ENCODE measurements around the gene DGCR8. TPM values are rescaled to one million over a fixed set of nuclear protein-coding genes. Genes with fewer than 3 reads are reported as not detected.

DGCR8 gene
- polyA plus RNA-seq, 2 of the 4 experiments (the other 2 are of a cell fraction) = 18.1 to 21.3 TPM

DNA sequence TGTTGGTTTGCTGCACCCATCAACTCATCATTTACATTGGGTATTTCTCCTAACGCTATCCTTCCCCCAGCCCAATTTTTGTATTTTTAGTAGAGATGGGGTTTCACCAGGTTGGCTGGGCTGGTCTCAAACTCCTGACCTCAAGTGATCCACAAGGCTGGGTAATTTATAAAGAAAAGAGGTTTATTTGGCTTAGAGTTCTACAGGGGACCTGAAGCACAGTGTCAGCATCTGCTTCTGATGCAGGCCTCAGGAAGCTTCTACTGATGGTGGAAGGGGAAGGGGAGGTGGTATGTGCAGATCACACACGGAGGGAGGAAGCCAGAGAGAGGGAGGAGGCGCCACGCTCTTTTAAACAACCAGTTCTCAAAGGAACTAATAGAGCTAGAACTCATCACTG lies 33.3 kb upstream of the DGCR8 start:
- ChIA-PET CTCF (no interaction called here), POLR2A (no interaction called here)
- TF ChIP-seq TP53 (CRISPR knock-in tag; IDR thresholded peaks at IDR 0.05) = no peak
- TF ChIP-seq CTCF (IDR thresholded peaks at IDR 0.05) = no peak
- no peak for TF ChIP-seq HOXB13 (CRISPR knock-in tag; IDR thresholded peaks at IDR 0.05; ENCODE audit: low read depth)
- no peak for TF ChIP-seq CEBPB (IDR thresholded peaks at IDR 0.05)
- no peak for TF ChIP-seq CHD2 (IDR thresholded peaks at IDR 0.05; ENCODE audit: low read length, partially characterized antibody)
- no peak for TF ChIP-seq ZSCAN20 (CRISPR knock-in tag; IDR thresholded peaks at IDR 0.05)
- TF ChIP-seq ZFP36 (IDR thresholded peaks at IDR 0.05; ENCODE audit: borderline replicate concordance, partially characterized antibody) = no peak
- no peak for TF ChIP-seq POLR2AphosphoS2 (conservative IDR thresholded peaks at IDR 0.05; ENCODE audit: low read length)
- TF ChIP-seq, protein P1, sequence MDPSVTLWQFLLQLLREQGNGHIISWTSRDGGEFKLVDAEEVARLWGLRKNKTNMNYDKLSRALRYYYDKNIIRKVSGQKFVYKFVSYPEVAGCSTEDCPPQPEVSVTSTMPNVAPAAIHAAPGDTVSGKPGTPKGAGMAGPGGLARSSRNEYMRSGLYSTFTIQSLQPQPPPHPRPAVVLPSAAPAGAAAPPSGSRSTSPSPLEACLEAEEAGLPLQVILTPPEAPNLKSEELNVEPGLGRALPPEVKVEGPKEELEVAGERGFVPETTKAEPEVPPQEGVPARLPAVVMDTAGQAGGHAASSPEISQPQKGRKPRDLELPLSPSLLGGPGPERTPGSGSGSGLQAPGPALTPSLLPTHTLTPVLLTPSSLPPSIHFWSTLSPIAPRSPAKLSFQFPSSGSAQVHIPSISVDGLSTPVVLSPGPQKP (IDR thresholded peaks at IDR 0.05; ENCODE audit: low read depth, low read length) = no peak
- no peak for TF ChIP-seq RAD21 (conservative IDR thresholded peaks at IDR 0.05 in 1 of 2, IDR thresholded peaks at IDR 0.05 in 1 of 2)
- TF ChIP-seq CHD4 (IDR thresholded peaks at IDR 0.05; ENCODE audit: borderline replicate concordance) = no peak
- DNase-seq (ENCODE audit: low read depth in 1 of 2, low spot score in 1 of 2) (no peak), FAIRE-seq (no peak), ATAC-seq (no peak)
- 90% methylated on average over 4 of the region's 4 CpGs for WGBS (ENCODE audit: missing lambda C conversion rate)
- H3K4me1 ChIP-seq = no peaks in the 10 kb centered on the region
- no peak overlapping the region for H3K4me3 ChIP-seq
- 0 out of 3 replicates have a peak, but pooled peaks cover 3% of the 10 kb centered on the region for H3K9me3 ChIP-seq
- no peak overlapping the region for H3K4me2 ChIP-seq
- no peak overlapping the region for H3K27ac ChIP-seq

- Histone ChIP-seq H3K27ac (no peak overlapping the region), H3K4me2 (no peak overlapping the region), H3K4me1 (no peaks in the 10 kb centered on the region), H3K9me3 (0 out of 3 replicates have a peak, but pooled peaks cover 3% of the 10 kb centered on the region), H3K4me3 (no peak overlapping the region)
- FAIRE-seq = no peak
- no peak for ATAC-seq
- POLR2A ChIA-PET = no interaction called here
- CTCF ChIA-PET = interaction anchor here (0.7 kb wide), 1 partner anchor 10 kb away, joined by 4 read pairs; no protein-coding TSS in a partner anchor
- WGBS (ENCODE audit: missing lambda C conversion rate) = 90% methylated on average over 2 of the region's 6 CpGs
- DNase-seq (ENCODE audit: low read depth in 1 of 2, low spot score in 1 of 2) = no peak
- TF ChIP-seq, protein P2, sequence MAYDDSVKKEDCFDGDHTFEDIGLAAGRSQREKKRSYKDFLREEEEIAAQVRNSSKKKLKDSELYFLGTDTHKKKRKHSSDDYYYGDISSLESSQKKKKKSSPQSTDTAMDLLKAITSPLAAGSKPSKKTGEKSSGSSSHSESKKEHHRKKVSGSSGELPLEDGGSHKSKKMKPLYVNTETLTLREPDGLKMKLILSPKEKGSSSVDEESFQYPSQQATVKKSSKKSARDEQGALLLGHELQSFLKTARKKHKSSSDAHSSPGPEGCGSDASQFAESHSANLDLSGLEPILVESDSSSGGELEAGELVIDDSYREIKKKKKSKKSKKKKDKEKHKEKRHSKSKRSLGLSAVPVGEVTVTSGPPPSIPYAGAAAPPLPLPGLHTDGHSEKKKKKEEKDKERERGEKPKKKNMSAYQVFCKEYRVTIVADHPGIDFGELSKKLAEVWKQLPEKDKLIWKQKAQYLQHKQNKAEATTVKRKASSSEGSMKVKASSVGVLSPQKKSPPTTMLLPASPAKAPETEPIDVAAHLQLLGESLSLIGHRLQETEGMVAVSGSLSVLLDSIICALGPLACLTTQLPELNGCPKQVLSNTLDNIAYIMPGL (CRISPR knock-in tag; IDR thresholded peaks at IDR 0.05; ENCODE audit: borderline replicate concordance) = no peak
- TF ChIP-seq JUNB (IDR thresholded peaks at IDR 0.05) = no peak
- no peak for TF ChIP-seq BCL3 (IDR thresholded peaks at IDR 0.05)
- no peak for TF ChIP-seq MYC (IDR thresholded peaks at IDR 0.05; ENCODE audit: borderline replicate concordance, low read length)
- TF ChIP-seq ESRRA (IDR thresholded peaks at IDR 0.05; ENCODE audit: borderline replicate concordance, low read length) = no peak
- TF ChIP-seq KDM5A (IDR thresholded peaks at IDR 0.05) = no peak
- TF ChIP-seq CHD4 (IDR thresholded peaks at IDR 0.05; ENCODE audit: borderline replicate concordance) = no peak
- TF ChIP-seq FOSB (CRISPR knock-in tag; IDR thresholded peaks at IDR 0.05) = no peak
- TF ChIP-seq, protein P3, sequence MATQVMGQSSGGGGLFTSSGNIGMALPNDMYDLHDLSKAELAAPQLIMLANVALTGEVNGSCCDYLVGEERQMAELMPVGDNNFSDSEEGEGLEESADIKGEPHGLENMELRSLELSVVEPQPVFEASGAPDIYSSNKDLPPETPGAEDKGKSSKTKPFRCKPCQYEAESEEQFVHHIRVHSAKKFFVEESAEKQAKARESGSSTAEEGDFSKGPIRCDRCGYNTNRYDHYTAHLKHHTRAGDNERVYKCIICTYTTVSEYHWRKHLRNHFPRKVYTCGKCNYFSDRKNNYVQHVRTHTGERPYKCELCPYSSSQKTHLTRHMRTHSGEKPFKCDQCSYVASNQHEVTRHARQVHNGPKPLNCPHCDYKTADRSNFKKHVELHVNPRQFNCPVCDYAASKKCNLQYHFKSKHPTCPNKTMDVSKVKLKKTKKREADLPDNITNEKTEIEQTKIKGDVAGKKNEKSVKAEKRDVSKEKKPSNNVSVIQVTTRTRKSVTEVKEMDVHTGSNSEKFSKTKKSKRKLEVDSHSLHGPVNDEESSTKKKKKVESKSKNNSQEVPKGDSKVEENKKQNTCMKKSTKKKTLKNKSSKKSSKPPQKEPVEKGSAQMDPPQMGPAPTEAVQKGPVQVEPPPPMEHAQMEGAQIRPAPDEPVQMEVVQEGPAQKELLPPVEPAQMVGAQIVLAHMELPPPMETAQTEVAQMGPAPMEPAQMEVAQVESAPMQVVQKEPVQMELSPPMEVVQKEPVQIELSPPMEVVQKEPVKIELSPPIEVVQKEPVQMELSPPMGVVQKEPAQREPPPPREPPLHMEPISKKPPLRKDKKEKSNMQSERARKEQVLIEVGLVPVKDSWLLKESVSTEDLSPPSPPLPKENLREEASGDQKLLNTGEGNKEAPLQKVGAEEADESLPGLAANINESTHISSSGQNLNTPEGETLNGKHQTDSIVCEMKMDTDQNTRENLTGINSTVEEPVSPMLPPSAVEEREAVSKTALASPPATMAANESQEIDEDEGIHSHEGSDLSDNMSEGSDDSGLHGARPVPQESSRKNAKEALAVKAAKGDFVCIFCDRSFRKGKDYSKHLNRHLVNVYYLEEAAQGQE (IDR thresholded peaks at IDR 0.05) = no peak
- TF ChIP-seq RAD21 (conservative IDR thresholded peaks at IDR 0.05 in 1 of 2, IDR thresholded peaks at IDR 0.05 in 1 of 2) = no peak
- TF ChIP-seq BHLHE40 (IDR thresholded peaks at IDR 0.05; ENCODE audit: low read depth, low read length) = no peak
- no peak for TF ChIP-seq CTCF (IDR thresholded peaks at IDR 0.05)
- no peak for TF ChIP-seq E2F6 (IDR thresholded peaks at IDR 0.05; ENCODE audit: borderline replicate concordance, low read depth)
- no peak for TF ChIP-seq HEYL (CRISPR knock-in tag; IDR thresholded peaks at IDR 0.05)
- TF ChIP-seq HOXB5 (CRISPR knock-in tag; IDR thresholded peaks at IDR 0.05) = no peak
- no peak for TF ChIP-seq JUN (IDR thresholded peaks at IDR 0.05)
Observed at GRCh38 chr22:20051927-20052308, 28.1 kb upstream of the DGCR8 start.

Data from A549 (cell line).